ENCODE data around the gene ARHGAP6. TPM values are rescaled to one million over a fixed set of nuclear protein-coding genes. Genes with fewer than 3 reads are reported as not detected.

ARHGAP6 gene
- total and polyA plus RNA-seq, 9 of the 15 experiments (the other 6 are each of a cell fraction or from before 2014, with no cell fraction given), result 12.5 to 63.6 (median 41.8) TPM

DNA sequence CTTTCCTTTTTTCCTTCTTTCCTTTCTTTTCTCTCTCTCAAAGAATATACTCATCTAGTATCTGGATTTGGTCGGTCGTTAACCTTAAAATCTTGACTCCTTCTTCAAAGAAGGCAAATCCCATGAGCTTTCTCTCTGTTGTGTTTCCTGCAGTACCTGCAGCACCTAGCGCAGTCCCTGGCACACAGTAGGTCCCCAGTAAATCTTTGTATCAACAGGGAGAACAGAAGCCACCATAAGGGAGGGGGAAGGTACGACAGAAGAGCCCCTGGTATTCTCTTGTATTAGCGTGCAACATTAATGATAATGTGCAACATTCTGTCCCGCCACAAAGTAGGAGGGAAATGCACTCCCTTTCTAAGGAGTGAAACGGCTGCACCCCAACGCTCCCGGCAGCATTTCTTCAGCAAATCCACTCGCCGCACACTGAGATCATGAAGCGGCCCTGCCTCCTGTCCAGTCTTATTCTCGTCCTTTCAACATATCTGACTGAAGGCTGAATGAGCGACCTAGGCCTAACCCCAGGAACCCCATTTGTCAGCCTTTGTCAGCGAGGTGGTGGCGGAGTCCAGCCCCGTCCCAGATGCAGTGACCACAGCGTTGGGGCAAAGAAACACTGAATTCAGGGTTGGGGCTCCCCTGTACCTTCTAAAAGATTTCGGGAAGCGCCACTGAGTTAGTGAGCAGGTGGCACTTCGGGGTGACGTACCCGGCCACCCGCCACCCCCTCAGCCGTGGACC is 238.8 kb downstream of the ARHGAP6 start:
- FAIRE-seq (no peak), DNase-seq (ENCODE audit: extremely low read depth in 1 of 4, low spot score in 3 of 4) (peak in 1 of 4 experiments; percentile 61), ATAC-seq (peak; percentile 54)
- Histone ChIP-seq H3K4me1 (replicated peaks in 1 of 2; ENCODE audit: control insufficient read depth in 2 of 2, insufficient read depth in 2 of 2, low read length in 2 of 2) (peaks cover 14 to 38% of the 10 kb centered on the region in 2 experiments), H3K79me2 (ENCODE audit: control insufficient read depth, insufficient read depth, low read length) (peaks cover 63% of the 10 kb centered on the region), H3K9me1 (ENCODE audit: control insufficient read depth, insufficient read depth, low read length) (no peaks in the 10 kb centered on the region), H3K4me2 (ENCODE audit: insufficient read depth, low read length) (peak overlapping the region; percentile 96), H3K9ac (ENCODE audit: insufficient read depth in 1 of 2, low read depth in 2 of 2, low read length in 2 of 2) (peak overlapping the region; percentile 86 to 92), H3K27me3 (ENCODE audit: control insufficient read depth in 2 of 2, insufficient read depth in 2 of 2, low read length in 2 of 2) (no peaks in the 10 kb centered on the region), H3K27ac (ENCODE audit: extremely low read depth, low read depth, low read length) (peak overlapping the region; percentile 92), H4K20me1 (replicated peaks; ENCODE audit: control insufficient read depth, insufficient read depth, low read length) (no peaks in the 10 kb centered on the region), H3K36me3 (ENCODE audit: control insufficient read depth, insufficient read depth, low read length) (peaks cover 10% of the 10 kb centered on the region; the same call in 1 of the 3 replicates), H2AFZ (ENCODE audit: low read depth, low read length) (peak overlapping the region; percentile 88), H3K9me3 (replicated peaks; ENCODE audit: control insufficient read depth, insufficient read depth, low read depth, low read length) (no peaks in the 10 kb centered on the region), H3K4me3 (peak overlapping the region; percentile 74)
- no TSS peak for BruUV-seq (replicated peaks)
- in situ Hi-C loops (cut with MboI) (no loop called here), intact Hi-C loops (cut with micrococcal nuclease) (loop anchor here (2.0 kb wide), 2 partner anchors 34 to 46 kb away; no protein-coding TSS in a partner anchor)
- ChIA-PET POLR2A (interaction anchor here (0.6 to 1.3 kb wide), 8 partner anchors 8 to 72 kb away, joined by 3 to 5 read pairs (median 3); no protein-coding TSS in a partner anchor), CTCF (ENCODE audit: low intra/inter-chr PET ratio) (no interaction called here)
- WGBS (ENCODE audit: insufficient coverage, low coverage, missing lambda C conversion rate), result 2% methylated on average over 23 of the region's 25 CpGs
- TF ChIP-seq NR4A1 (CRISPR knock-in tag; IDR thresholded peaks at IDR 0.05), result no peak
- TF ChIP-seq NR4A1 (tag; IDR thresholded peaks at IDR 0.05), result peak; percentile 50; the same call in 1 of the 2 replicates
- TF ChIP-seq POLR2G (IDR thresholded peaks at IDR 0.05; ENCODE audit: low read depth, low read length), result no peak
- no peak for TF ChIP-seq ZNF586 (CRISPR knock-in tag; conservative IDR thresholded peaks at IDR 0.05)
- TF ChIP-seq, protein P1, sequence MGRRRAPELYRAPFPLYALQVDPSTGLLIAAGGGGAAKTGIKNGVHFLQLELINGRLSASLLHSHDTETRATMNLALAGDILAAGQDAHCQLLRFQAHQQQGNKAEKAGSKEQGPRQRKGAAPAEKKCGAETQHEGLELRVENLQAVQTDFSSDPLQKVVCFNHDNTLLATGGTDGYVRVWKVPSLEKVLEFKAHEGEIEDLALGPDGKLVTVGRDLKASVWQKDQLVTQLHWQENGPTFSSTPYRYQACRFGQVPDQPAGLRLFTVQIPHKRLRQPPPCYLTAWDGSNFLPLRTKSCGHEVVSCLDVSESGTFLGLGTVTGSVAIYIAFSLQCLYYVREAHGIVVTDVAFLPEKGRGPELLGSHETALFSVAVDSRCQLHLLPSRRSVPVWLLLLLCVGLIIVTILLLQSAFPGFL (CRISPR knock-in tag; IDR thresholded peaks at IDR 0.05), result no peak
- 0 out of 2 replicates have a peak, but pooled peaks have one; percentile 16 for TF ChIP-seq ZNF24 (IDR thresholded peaks at IDR 0.05)
- TF ChIP-seq NR2F6 (CRISPR knock-in tag; IDR thresholded peaks at IDR 0.05), result no peak
- no peak for TF ChIP-seq ZNF146 (CRISPR knock-in tag; IDR thresholded peaks at IDR 0.05; ENCODE audit: unreplicated experiment)
- TF ChIP-seq ZFP1 (CRISPR knock-in tag; IDR thresholded peaks at IDR 0.05), result no peak
- no peak for TF ChIP-seq COPS2 (conservative IDR thresholded peaks at IDR 0.05)
- TF ChIP-seq, protein P2, sequence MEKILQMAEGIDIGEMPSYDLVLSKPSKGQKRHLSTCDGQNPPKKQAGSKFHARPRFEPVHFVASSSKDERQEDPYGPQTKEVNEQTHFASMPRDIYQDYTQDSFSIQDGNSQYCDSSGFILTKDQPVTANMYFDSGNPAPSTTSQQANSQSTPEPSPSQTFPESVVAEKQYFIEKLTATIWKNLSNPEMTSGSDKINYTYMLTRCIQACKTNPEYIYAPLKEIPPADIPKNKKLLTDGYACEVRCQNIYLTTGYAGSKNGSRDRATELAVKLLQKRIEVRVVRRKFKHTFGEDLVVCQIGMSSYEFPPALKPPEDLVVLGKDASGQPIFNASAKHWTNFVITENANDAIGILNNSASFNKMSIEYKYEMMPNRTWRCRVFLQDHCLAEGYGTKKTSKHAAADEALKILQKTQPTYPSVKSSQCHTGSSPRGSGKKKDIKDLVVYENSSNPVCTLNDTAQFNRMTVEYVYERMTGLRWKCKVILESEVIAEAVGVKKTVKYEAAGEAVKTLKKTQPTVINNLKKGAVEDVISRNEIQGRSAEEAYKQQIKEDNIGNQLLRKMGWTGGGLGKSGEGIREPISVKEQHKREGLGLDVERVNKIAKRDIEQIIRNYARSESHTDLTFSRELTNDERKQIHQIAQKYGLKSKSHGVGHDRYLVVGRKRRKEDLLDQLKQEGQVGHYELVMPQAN (IDR thresholded peaks at IDR 0.05; ENCODE audit: borderline replicate concordance), result no peak
- no peak for TF ChIP-seq TRIM28 (IDR thresholded peaks at IDR 0.05)
- TF ChIP-seq, protein P3, sequence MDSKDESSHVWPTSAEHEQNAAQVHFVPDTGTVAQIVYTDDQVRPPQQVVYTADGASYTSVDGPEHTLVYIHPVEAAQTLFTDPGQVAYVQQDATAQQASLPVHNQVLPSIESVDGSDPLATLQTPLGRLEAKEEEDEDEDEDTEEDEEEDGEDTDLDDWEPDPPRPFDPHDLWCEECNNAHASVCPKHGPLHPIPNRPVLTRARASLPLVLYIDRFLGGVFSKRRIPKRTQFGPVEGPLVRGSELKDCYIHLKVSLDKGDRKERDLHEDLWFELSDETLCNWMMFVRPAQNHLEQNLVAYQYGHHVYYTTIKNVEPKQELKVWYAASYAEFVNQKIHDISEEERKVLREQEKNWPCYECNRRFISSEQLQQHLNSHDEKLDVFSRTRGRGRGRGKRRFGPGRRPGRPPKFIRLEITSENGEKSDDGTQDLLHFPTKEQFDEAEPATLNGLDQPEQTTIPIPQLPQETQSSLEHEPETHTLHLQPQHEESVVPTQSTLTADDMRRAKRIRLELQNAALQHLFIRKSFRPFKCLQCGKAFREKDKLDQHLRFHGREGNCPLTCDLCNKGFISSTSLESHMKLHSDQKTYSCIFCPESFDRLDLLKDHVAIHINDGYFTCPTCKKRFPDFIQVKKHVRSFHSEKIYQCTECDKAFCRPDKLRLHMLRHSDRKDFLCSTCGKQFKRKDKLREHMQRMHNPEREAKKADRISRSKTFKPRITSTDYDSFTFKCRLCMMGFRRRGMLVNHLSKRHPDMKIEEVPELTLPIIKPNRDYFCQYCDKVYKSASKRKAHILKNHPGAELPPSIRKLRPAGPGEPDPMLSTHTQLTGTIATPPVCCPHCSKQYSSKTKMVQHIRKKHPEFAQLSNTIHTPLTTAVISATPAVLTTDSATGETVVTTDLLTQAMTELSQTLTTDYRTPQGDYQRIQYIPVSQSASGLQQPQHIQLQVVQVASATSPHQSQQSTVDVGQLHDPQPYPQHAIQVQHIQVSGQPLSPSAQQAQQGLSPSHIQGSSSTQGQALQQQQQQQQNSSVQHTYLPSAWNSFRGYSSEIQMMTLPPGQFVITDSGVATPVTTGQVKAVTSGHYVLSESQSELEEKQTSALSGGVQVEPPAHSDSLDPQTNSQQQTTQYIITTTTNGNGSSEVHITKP (IDR thresholded peaks at IDR 0.05; ENCODE audit: partially characterized antibody), result peak; percentile 72
- TF ChIP-seq ZNF77 (CRISPR knock-in tag; IDR thresholded peaks at IDR 0.05), result no peak
- TF ChIP-seq ZNF696 (CRISPR knock-in tag; conservative IDR thresholded peaks at IDR 0.05), result no peak
